IMR-90 (cell line): Measurements from ENCODE around the gene ZBTB1. TPM values are rescaled to one million over a fixed set of nuclear protein-coding genes. Genes with fewer than 3 reads are reported as not detected.

Experiments used
- ATAC-seq: fragments of 200-7000 bp; cut with Tn5 transposase; 2 replicates; pipeline ENCODE4 v1.9.1; 2020; ENCODE audit warnings: low read depth, mild to moderate bottlenecking, moderate library complexity
- BruUV-seq: library from RNA; stranded (reverse); fragments of 400-500 nt; replicated peaks from 2 replicates; lab custom pipeline; 2021; lab: Mats Ljungman, UMichigan
- CTCF ChIA-PET: fragments of 300-600 bp; formaldehyde crosslinking; extraction: SDS; loops from one replicate; lab custom pipeline; 2021; ENCODE audit warnings: antibody characterized with exemption; lab: Yijun Ruan, JAX
- POLR2A ChIA-PET: fragments of 300-600 bp; sonication (Branson Sonifier 250); formaldehyde crosslinking; loops from one replicate; lab custom pipeline; 2022; ENCODE audit warnings: antibody characterized with exemption; ENCODE audit not compliant: unreplicated experiment; lab: Charles Lee
- DNase-seq: peaks from one replicate; pipeline ENCODE4 v3.0.0; 2013
- H2AFZ ChIP-seq: replicated peaks from 2 replicates; pipeline ENCODE3; 2013; ENCODE audit warnings: low read length, mild to moderate bottlenecking; ENCODE audit not compliant: poor library complexity
- H2AK5ac ChIP-seq: 2 replicates; pipeline ENCODE4 v1.6.1; 2013; ENCODE audit warnings: low read depth, low read length, inconsistent platforms
- H2AK9ac ChIP-seq: replicated peaks from 2 replicates; pipeline ENCODE3; 2013; ENCODE audit warnings: mild to moderate bottlenecking, low read depth, low read length, moderate library complexity; ENCODE audit not compliant: poor library complexity
- H2BK120ac ChIP-seq: 2 replicates; pipeline ENCODE4 v1.6.1; 2013; ENCODE audit warnings: low read depth, low read length, inconsistent platforms
- H2BK15ac ChIP-seq: 3 replicates; pipeline ENCODE4 v1.6.1; 2013; ENCODE audit warnings: low read depth, low read length, inconsistent platforms
- H2BK20ac ChIP-seq: 2 replicates; pipeline ENCODE4 v1.6.1; 2013; ENCODE audit warnings: low read depth, mild to moderate bottlenecking, inconsistent platforms, low read length, moderate library complexity
- H2BK5ac ChIP-seq: 2 replicates; pipeline ENCODE4 v1.6.1; 2013; ENCODE audit warnings: mild to moderate bottlenecking, low read depth, low read length, inconsistent platforms; ENCODE audit not compliant: poor library complexity, severe bottlenecking
- H3K14ac ChIP-seq: replicated peaks from 2 replicates; pipeline ENCODE4 v1.6.1; 2013; ENCODE audit warnings: low read depth, low read length, inconsistent platforms
- H3K18ac ChIP-seq: 2 replicates; pipeline ENCODE4 v1.6.1; 2013; ENCODE audit warnings: low read depth, low read length, control low read depth
- H3K23ac ChIP-seq: 2 replicates; pipeline ENCODE4 v1.6.1; 2013; ENCODE audit warnings: low read depth, low read length, inconsistent platforms
- H3K27ac ChIP-seq: 2 replicates; pipeline ENCODE4 v1.5.1; 2013; ENCODE audit warnings: mild to moderate bottlenecking, control low read depth, low read length; ENCODE audit not compliant: insufficient read depth
- H3K27me3 ChIP-seq: 2 replicates; pipeline ENCODE4 v1.6.1; 2013; ENCODE audit warnings: low read length; ENCODE audit not compliant: control insufficient read depth, insufficient read depth
- H3K36me3 ChIP-seq: 2 replicates; pipeline ENCODE4 v1.6.1; 2013; ENCODE audit warnings: low read length, mixed read lengths; ENCODE audit not compliant: control insufficient read depth, insufficient read depth
- H3K4ac ChIP-seq: 2 replicates; pipeline ENCODE4 v1.6.1; 2013; ENCODE audit warnings: low read depth, low read length, inconsistent platforms
- H3K4me1 ChIP-seq: 2 replicates; pipeline ENCODE4 v1.6.1; 2013; ENCODE audit warnings: low read length, mixed read lengths; ENCODE audit not compliant: control insufficient read depth, insufficient read depth
- H3K4me2 ChIP-seq: 2 replicates; pipeline ENCODE4 v1.6.1; 2013; ENCODE audit warnings: low read depth, mild to moderate bottlenecking, control low read depth, low read length, moderate library complexity
- H3K4me3 ChIP-seq: 2 replicates; pipeline ENCODE4 v1.5.1; 2013; ENCODE audit warnings: low read depth, mild to moderate bottlenecking, control low read depth, low read length, moderate library complexity; ENCODE audit not compliant: insufficient read depth
- H3K56ac ChIP-seq: 2 replicates; pipeline ENCODE4 v1.6.1; 2013; ENCODE audit warnings: low read length, inconsistent platforms; ENCODE audit not compliant: insufficient read depth; ENCODE audit errors: extremely low read depth
- H3K79me1 ChIP-seq, 2 experiments: 2 replicates each; pipeline ENCODE4 v1.6.1; 2013; ENCODE audit warnings: low read length in 2 of 2, inconsistent platforms in 1 of 2, low read depth in 1 of 2
- H3K9ac ChIP-seq: 2 replicates; pipeline ENCODE4 v1.6.1; 2013; ENCODE audit warnings: low read depth, low read length, control low read depth
- H3K9me1 ChIP-seq: 2 replicates; pipeline ENCODE4 v1.6.1; 2013; ENCODE audit warnings: low read length, inconsistent platforms; ENCODE audit not compliant: insufficient read depth
- H3K9me3 ChIP-seq: 2 replicates; pipeline ENCODE4 v1.6.1; 2013; ENCODE audit warnings: low read length; ENCODE audit not compliant: control insufficient read depth, insufficient read depth
- H4K20me1 ChIP-seq: 2 replicates; pipeline ENCODE4 v1.6.1; 2013; ENCODE audit warnings: low read length, inconsistent platforms; ENCODE audit not compliant: insufficient read depth
- H4K5ac ChIP-seq: 2 replicates; pipeline ENCODE4 v1.6.1; 2013; ENCODE audit warnings: mild to moderate bottlenecking, low read depth, low read length, control low read depth
- H4K8ac ChIP-seq, 2 experiments: 2 replicates each; pipeline ENCODE4 v1.6.1; 2013; ENCODE audit warnings: low read depth in 2 of 2, low read length in 2 of 2, control low read depth in 1 of 2, inconsistent platforms in 1 of 2
- H4K91ac ChIP-seq: 2 replicates; pipeline ENCODE4 v1.6.1; 2013; ENCODE audit warnings: low read depth, low read length, inconsistent platforms; ENCODE audit not compliant: insufficient read depth
- CEBPB ChIP-seq: IDR thresholded peaks from 2 replicates; pipeline ENCODE4 v1.6.1; 2012; ENCODE audit warnings: low read depth, low read length, improper control_type of control experiment
- CTCF ChIP-seq: conservative IDR thresholded peaks from 2 replicates; pipeline ENCODE4 v1.5.1; 2012; ENCODE audit warnings: mild to moderate bottlenecking, low read depth, low read length, improper control_type of control experiment
- FOS ChIP-seq: fragments of 150-350 bp; IDR thresholded peaks from 2 replicates; pipeline ENCODE4 v1.6.1; 2016; ENCODE audit warnings: low read depth, low read length
- NFE2L2 ChIP-seq: fragments of 150-350 bp; IDR thresholded peaks from 2 replicates; pipeline ENCODE4 v1.6.1; 2016; ENCODE audit warnings: low read depth, mild to moderate bottlenecking, low read length
- POLR2A ChIP-seq: IDR thresholded peaks from 2 replicates; pipeline ENCODE4 v1.6.1; 2012; ENCODE audit warnings: mild to moderate bottlenecking, low read depth, low read length
- RFX5 ChIP-seq: IDR thresholded peaks from 2 replicates; pipeline ENCODE4 v1.8.0; 2012; ENCODE audit warnings: low read depth, mild to moderate bottlenecking, low read length, moderate library complexity
- WGBS, 2 experiments: methylation state at CpG; one replicate each; pipeline versions ENCODE4 v1.1.5 to v1.1.7; 2013; ENCODE audit warnings: missing lambda C conversion rate in 2 of 2; ENCODE audit not compliant: insufficient read length in 1 of 2; ENCODE audit errors: extremely low coverage in 2 of 2; 5-methylcytosine and 5-hydroxymethylcytosine counted together
- dilution Hi-C: fragments of 300-500 bp; cut with HindIII; formaldehyde crosslinking; loops from one replicate; pipeline ENCODE4 v1.14.3; 2018; ENCODE audit warnings: low sequenced_read_pairs; ENCODE audit not compliant: unreplicated experiment
- in situ Hi-C: fragments of 300-500 bp; cut with MboI; formaldehyde crosslinking; loops from 3 replicates; pipeline ENCODE4 v1.14.3; 2019; ENCODE audit warnings: low sequenced_read_pairs, inconsistent platforms, mixed read lengths
- intact Hi-C: fragments of 100-400 bp; cut with micrococcal nuclease; formaldehyde crosslinking; loops from 2 replicates; pipeline ENCODE4 v1.10.0; 2022
- polyA plus RNA-seq, 3 experiments: library from polyadenylated mRNA; depleted of rRNA; stranded (reverse); fragments of >200 nt; gene quantifications; 2 replicates each; pipeline ENCODE4 v1.2.3, GENCODE V29; 2012; ENCODE audit warnings: low replicate concordance in 1 of 3
- total RNA-seq: library from RNA; depleted of rRNA; stranded (reverse); fragments of >200 nt; gene quantifications from 2 replicates; pipeline ENCODE4 v1.2.3, GENCODE V29; 2012

The ZBTB1 gene
- total and polyA plus RNA-seq, 2 of the 4 experiments (the other 2 are of a cell fraction): 19.0 to 37.3 TPM

DNA sequence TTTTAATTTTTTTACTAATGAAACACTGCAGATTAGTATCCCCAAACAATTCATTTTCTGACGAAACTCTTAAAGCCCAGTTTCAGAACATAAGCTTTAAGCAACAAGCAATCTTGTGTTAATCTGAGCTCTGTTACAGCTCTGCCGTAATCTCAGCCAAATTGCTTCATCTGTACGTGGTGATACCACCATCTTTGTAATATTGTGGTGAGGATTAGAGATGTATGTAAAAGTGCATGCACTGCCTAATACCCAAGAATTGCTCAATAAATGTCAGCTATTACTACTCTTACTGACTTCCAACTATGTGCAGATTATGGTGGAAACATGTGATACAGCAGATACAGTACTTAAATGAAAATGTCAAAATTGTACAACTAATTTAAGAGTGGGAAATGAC is 37.5 kb upstream of the ZBTB1 start:
- no TSS peak for BruUV-seq
- no peak overlapping the region for H2BK5ac ChIP-seq
- POLR2A ChIA-PET: no interaction called here
- H4K8ac ChIP-seq: no peak overlapping the region
- no peak overlapping the region for H3K27ac ChIP-seq
- H3K79me1 ChIP-seq: no peaks in the 10 kb centered on the region
- no peaks in the 10 kb centered on the region for H3K9me1 ChIP-seq
- H3K18ac ChIP-seq: no peak overlapping the region
- no peak overlapping the region for H2AK9ac ChIP-seq
- CTCF ChIA-PET: interaction anchor here (1.8 kb wide), 1 partner anchor 123 kb away, joined by 6 read pairs; no protein-coding TSS in a partner anchor
- H4K20me1 ChIP-seq: no peaks in the 10 kb centered on the region
- 100% methylated on average over 1 of the region's 3 CpGs; no CpG with 5 or more reads in 1 of the 2 experiments for WGBS, 2 experiments
- no peak overlapping the region for H4K91ac ChIP-seq
- no peak overlapping the region for H3K4ac ChIP-seq
- H2AK5ac ChIP-seq: no peak overlapping the region
- H3K56ac ChIP-seq: no peak overlapping the region
- no peak overlapping the region for H3K4me3 ChIP-seq
- H3K4me1 ChIP-seq: no peaks in the 10 kb centered on the region; the same call in 1 of the 2 replicates
- no peak overlapping the region for H2BK20ac ChIP-seq
- DNase-seq (no peak), ATAC-seq (no peak)
- H3K23ac ChIP-seq: no peak overlapping the region
- intact Hi-C loops (no loop called here), dilution Hi-C loops (no loop called here), in situ Hi-C loops (no loop called here)
- no peak overlapping the region for H2BK15ac ChIP-seq
- H2BK120ac ChIP-seq: no peak overlapping the region
- H3K4me2 ChIP-seq: no peak overlapping the region
- H3K14ac ChIP-seq: no peak overlapping the region
- H3K27me3 ChIP-seq: no peaks in the 10 kb centered on the region
- no peaks in the 10 kb centered on the region for H3K9me3 ChIP-seq
- no peak overlapping the region for H3K9ac ChIP-seq
- H4K5ac ChIP-seq: no peak overlapping the region
- TF ChIP-seq FOS (no peak), NFE2L2 (no peak), RFX5 (no peak), POLR2A (no peak), CEBPB (no peak), CTCF (no peak)
- no peak overlapping the region for H2AFZ ChIP-seq
- no peaks in the 10 kb centered on the region for H3K36me3 ChIP-seq
